KBM-7 (cell line): ENCODE results near the gene LYSMD4.
"Not testable (repeated sequence)": the region's sequence is repeated elsewhere in the genome, so short reads cannot be mapped to it uniquely, and the experiment has no call there.

Source experiments
- DNase-seq: peaks from one replicate; pipeline ENCODE4 v3.0.0-alpha.2; 2015
- in situ Hi-C: fragments of 300-500 bp; cut with MboI; formaldehyde crosslinking; loops from 2 replicates; pipeline ENCODE4 v1.14.3; 2020; ENCODE audit warnings: low sequenced_read_pairs, low pct_unique_long_range_greater_than_20kb, mixed read lengths

Gene LYSMD4

GRCh38 chr15:99733268-99734039, at the start of gene LYSMD4:
TSS of gene LYSMD4 (minus strand) at chr15:99733437. CDS start at chr15:99731999, 1,438 bp downstream.
- in situ Hi-C loops = loop anchor here (25.0 kb wide), 1 partner anchor 446 kb away; no protein-coding TSS in a partner anchor
- DNase-seq = peak; percentile 93

- DNase-seq, in situ Hi-C loops: not testable (repeated sequence)
Measured at GRCh38 chr15:99782029-99782428, 48.8 kb upstream of the LYSMD4 start.

GRCh38 chr15:99777144-99777543, 43.9 kb upstream of the LYSMD4 start:
- no peak for DNase-seq
- in situ Hi-C loops = no loop called here

GRCh38 chr15:99764522-99764921, 31.3 kb upstream of the LYSMD4 start:
- in situ Hi-C loops = no loop called here
- DNase-seq = no peak

GRCh38 chr15:99763827-99764226, 30.6 kb upstream of the LYSMD4 start:
- DNase-seq = no peak
- in situ Hi-C loops = no loop called here

- in situ Hi-C loops = no loop called here
Measured at GRCh38 chr15:99762288-99762687, 29.1 kb upstream of the LYSMD4 start.

GRCh38 chr15:99755692-99756409, 22.6 kb upstream of the LYSMD4 start:
- in situ Hi-C loops = no loop called here
- peak; percentile 80 for DNase-seq

More at GRCh38 chr15:99762288-99762687, 29.1 kb upstream of the LYSMD4 start:
- DNase-seq = no peak

- in situ Hi-C loops = no loop called here
- no peak for DNase-seq
Measured at GRCh38 chr15:99753066-99753465, 19.8 kb upstream of the LYSMD4 start.

- no peak for DNase-seq
- in situ Hi-C loops = no loop called here
Measured at GRCh38 chr15:99752556-99752955, 19.3 kb upstream of the LYSMD4 start.

GRCh38 chr15:99750326-99750725, 17.1 kb upstream of the LYSMD4 start:
- DNase-seq, in situ Hi-C loops: not testable (repeated sequence)

- no peak for DNase-seq
- in situ Hi-C loops = loop anchor here (25.0 kb wide), 1 partner anchor 462 kb away; no protein-coding TSS in a partner anchor
Measured at GRCh38 chr15:99749386-99749785, 16.1 kb upstream of the LYSMD4 start.

GRCh38 chr15:99745370-99746086, 12.3 kb upstream of the LYSMD4 start:
- no peak for DNase-seq
- in situ Hi-C loops = loop anchor here (25.0 kb wide), 1 partner anchor 458 kb away; no protein-coding TSS in a partner anchor

- in situ Hi-C loops = loop anchor here (25.0 kb wide), 1 partner anchor 457 kb away; no protein-coding TSS in a partner anchor
- DNase-seq = no peak
Measured at GRCh38 chr15:99744142-99744541, 10.9 kb upstream of the LYSMD4 start.

GRCh38 chr15:99741835-99742234, 8.6 kb upstream of the LYSMD4 start:
- in situ Hi-C loops = loop anchor here (25.0 kb wide), 1 partner anchor 455 kb away; no protein-coding TSS in a partner anchor
- no peak for DNase-seq

- in situ Hi-C loops = loop anchor here (25.0 kb wide), 1 partner anchor 451 kb away; no protein-coding TSS in a partner anchor
- DNase-seq = no peak
Measured at GRCh38 chr15:99738021-99738847, 5.0 kb upstream of the LYSMD4 start.

- in situ Hi-C loops = loop anchor here (25.0 kb wide), 1 partner anchor 449 kb away; no protein-coding TSS in a partner anchor
- no peak for DNase-seq
Measured at GRCh38 chr15:99736702-99737101, 3.5 kb upstream of the LYSMD4 start.

- DNase-seq = no peak
- in situ Hi-C loops = loop anchor here (25.0 kb wide), 1 partner anchor 449 kb away; no protein-coding TSS in a partner anchor
Measured at GRCh38 chr15:99735868-99736267, 2.6 kb upstream of the LYSMD4 start.

- in situ Hi-C loops = loop anchor here (25.0 kb wide), 1 partner anchor 447 kb away; no protein-coding TSS in a partner anchor
- DNase-seq = no peak
Measured at GRCh38 chr15:99734575-99734974, 1.3 kb upstream of the LYSMD4 start.

GRCh38 chr15:99734040-99734291, 729 bp upstream of the LYSMD4 start:
- in situ Hi-C loops = loop anchor here (25.0 kb wide), 1 partner anchor 447 kb away; no protein-coding TSS in a partner anchor
- not testable (repeated sequence) for DNase-seq
